CD4-positive, alpha-beta T cell treated with Interleukin-10 for 1 hour (primary cell): ENCODE results near the gene DNAJC5G.
"Not testable (repeated sequence)": the region's sequence is repeated elsewhere in the genome, so short reads cannot be mapped to it uniquely, and the experiment has no call there.

ENCODE experiments used
- DNase-seq: peaks from one replicate; pipeline ENCODE4 v3.0.0-alpha.2; 2020

The DNAJC5G gene

GRCh38 chr2:27255187-27255586, 20.0 kb upstream of the DNAJC5G start:
- DNase-seq: no peak

- DNase-seq: no peak
These were observed 19.6 kb upstream of the DNAJC5G start for GRCh38 chr2:27255660-27256059.

- DNase-seq: no peak
These were observed 18.3 kb upstream of the DNAJC5G start for GRCh38 chr2:27256855-27257454.

GRCh38 chr2:27258051-27258450, 17.2 kb upstream of the DNAJC5G start:
- DNase-seq: no peak

GRCh38 chr2:27261241-27261925, 13.8 kb upstream of the DNAJC5G start:
- DNase-seq: no peak

- no peak for DNase-seq
These were observed 13.3 kb upstream of the DNAJC5G start for GRCh38 chr2:27261926-27262298.

GRCh38 chr2:27262379-27263286, 12.6 kb upstream of the DNAJC5G start, which contains the start of gene SLC30A3:
TSS of gene SLC30A3 (minus strand) at chr2:27263047. CDS start at chr2:27262906, 141 bp downstream.
- peak; percentile 77 for DNase-seq

- no peak for DNase-seq
These were observed 11.7 kb upstream of the DNAJC5G start for GRCh38 chr2:27263287-27264252.

- DNase-seq: no peak
These were observed 10.9 kb upstream of the DNAJC5G start for GRCh38 chr2:27264253-27264752.

GRCh38 chr2:27264753-27265535, 10.3 kb upstream of the DNAJC5G start:
- peak; percentile 73 for DNase-seq

- DNase-seq: no peak
These were observed 9.7 kb upstream of the DNAJC5G start for GRCh38 chr2:27265536-27265870.

- DNase-seq: not testable (repeated sequence)
These were observed 6.9 kb upstream of the DNAJC5G start for GRCh38 chr2:27268296-27268695.

GRCh38 chr2:27270131-27270530, 5.1 kb upstream of the DNAJC5G start:
- no peak for DNase-seq

- DNase-seq: no peak
These were observed 4.6 kb upstream of the DNAJC5G start for GRCh38 chr2:27270670-27271069.

- DNase-seq: no peak
These were observed 3.4 kb upstream of the DNAJC5G start for GRCh38 chr2:27271631-27272340.

- DNase-seq: not testable (repeated sequence)
These were observed 2.4 kb upstream of the DNAJC5G start for GRCh38 chr2:27272537-27273522.

- DNase-seq: no peak
These were observed 2.8 kb downstream of the DNAJC5G start for GRCh38 chr2:27278010-27278409.

GRCh38 chr2:27280826-27281225, 5.6 kb downstream of the DNAJC5G start:
- no peak for DNase-seq

- DNase-seq: no peak
These were observed 6.2 kb downstream of the DNAJC5G start for GRCh38 chr2:27281442-27281841.
